IPS DF 6.9 (cell line): ENCODE results near the gene ITPR1.

Experiments used
- DNase-seq: peaks from one replicate; pipeline ENCODE4 v3.0.0-alpha.2; 2013; ENCODE audit warnings: low read depth, low spot score
- H3K27ac ChIP-seq: one replicate; pipeline ENCODE4 v1.5.1; 2013; ENCODE audit warnings: low read length, control low read depth
- H3K27me3 ChIP-seq: 2 replicates; pipeline ENCODE4 v1.6.1; 2013; ENCODE audit warnings: mild to moderate bottlenecking, low read length; ENCODE audit not compliant: control insufficient read depth, insufficient read depth
- H3K36me3 ChIP-seq: 2 replicates; pipeline ENCODE4 v1.6.1; 2013; ENCODE audit warnings: low read length; ENCODE audit not compliant: control insufficient read depth, insufficient read depth
- H3K4me1 ChIP-seq: 2 replicates; pipeline ENCODE4 v1.6.1; 2013; ENCODE audit warnings: low read length; ENCODE audit not compliant: control insufficient read depth, insufficient read depth
- H3K4me3 ChIP-seq: 2 replicates; pipeline ENCODE4 v1.5.1; 2013; ENCODE audit warnings: mild to moderate bottlenecking, low read length
- H3K9me3 ChIP-seq: 2 replicates; pipeline ENCODE4 v1.6.1; 2013; ENCODE audit warnings: low read length, inconsistent platforms; ENCODE audit not compliant: control insufficient read depth, insufficient read depth
- WGBS: extraction: QIAGEN DNeasy Blood & Tissue Kit; methylation state at CpG from one replicate; pipeline ENCODE4 v1.1.7; 2013; ENCODE audit warnings: mixed read lengths, missing lambda C conversion rate; ENCODE audit not compliant: insufficient read length, insufficient coverage; 5-methylcytosine and 5-hydroxymethylcytosine counted together

The ITPR1 gene

GRCh38 chr3:4498446-4498845, 5.3 kb downstream of the ITPR1 start:
- no CpG with 5 or more reads among the region's 5 CpGs for WGBS
- H3K4me1 ChIP-seq = no peaks in the 10 kb centered on the region
- H3K36me3 ChIP-seq = no peaks in the 10 kb centered on the region
- no peaks in the 10 kb centered on the region; the same call in 1 of the 2 replicates for H3K27me3 ChIP-seq
- H3K27ac ChIP-seq = no peak overlapping the region
- no peaks in the 10 kb centered on the region for H3K9me3 ChIP-seq
- DNase-seq = no peak
- no peak overlapping the region for H3K4me3 ChIP-seq

- Histone ChIP-seq H3K36me3 (no peaks in the 10 kb centered on the region), H3K4me1 (0 out of 2 replicates have a peak, but pooled peaks cover 2% of the 10 kb centered on the region), H3K4me3 (no peak overlapping the region), H3K27ac (no peak overlapping the region), H3K9me3 (no peaks in the 10 kb centered on the region), H3K27me3 (no peaks in the 10 kb centered on the region)
- no peak for DNase-seq
- WGBS = no CpG with 5 or more reads among the region's 3 CpGs
Observed at GRCh38 chr3:4501437-4501836, 8.3 kb downstream of the ITPR1 start.

GRCh38 chr3:4501927-4502326, 8.8 kb downstream of the ITPR1 start:
- Histone ChIP-seq H3K27me3 (no peaks in the 10 kb centered on the region), H3K4me1 (0 out of 2 replicates have a peak, but pooled peaks cover 2% of the 10 kb centered on the region), H3K4me3 (no peak overlapping the region), H3K9me3 (no peaks in the 10 kb centered on the region), H3K27ac (no peak overlapping the region), H3K36me3 (no peaks in the 10 kb centered on the region)
- DNase-seq = no peak
- WGBS = no CpG with 5 or more reads among the region's 9 CpGs

GRCh38 chr3:4503050-4503449, 9.9 kb downstream of the ITPR1 start:
- WGBS = no CpG with 5 or more reads among the region's 5 CpGs
- Histone ChIP-seq H3K36me3 (no peaks in the 10 kb centered on the region), H3K27me3 (no peaks in the 10 kb centered on the region), H3K4me3 (no peak overlapping the region), H3K9me3 (no peaks in the 10 kb centered on the region), H3K4me1 (0 out of 2 replicates have a peak, but pooled peaks cover 2% of the 10 kb centered on the region), H3K27ac (no peak overlapping the region)
- no peak for DNase-seq

GRCh38 chr3:4504340-4505261, 11.5 kb downstream of the ITPR1 start:
- WGBS = no CpG with 5 or more reads among the region's 14 CpGs
- Histone ChIP-seq H3K4me3 (no peak overlapping the region), H3K36me3 (no peaks in the 10 kb centered on the region)

GRCh38 chr3:4505688-4506558, 12.8 kb downstream of the ITPR1 start:
- no peaks in the 10 kb centered on the region for H3K27me3 ChIP-seq
- H3K27ac ChIP-seq = no peak overlapping the region
- H3K9me3 ChIP-seq = no peaks in the 10 kb centered on the region
- no peaks in the 10 kb centered on the region for H3K36me3 ChIP-seq
- no peak overlapping the region for H3K4me3 ChIP-seq
- 0 out of 2 replicates have a peak, but pooled peaks cover 2% of the 10 kb centered on the region for H3K4me1 ChIP-seq
- WGBS = no CpG with 5 or more reads among the region's 6 CpGs
- DNase-seq = no peak

More at GRCh38 chr3:4504340-4505261, 11.5 kb downstream of the ITPR1 start:
- 0 out of 2 replicates have a peak, but pooled peaks cover 2% of the 10 kb centered on the region for H3K4me1 ChIP-seq
- no peak for DNase-seq
- no peaks in the 10 kb centered on the region for H3K9me3 ChIP-seq
- H3K27me3 ChIP-seq = no peaks in the 10 kb centered on the region
- no peak overlapping the region for H3K27ac ChIP-seq

- Histone ChIP-seq H3K27me3 (no peaks in the 10 kb centered on the region), H3K9me3 (no peaks in the 10 kb centered on the region), H3K36me3 (no peaks in the 10 kb centered on the region), H3K4me3 (no peak overlapping the region), H3K27ac (no peak overlapping the region), H3K4me1 (0 out of 2 replicates have a peak, but pooled peaks cover 2% of the 10 kb centered on the region)
- DNase-seq = no peak
- no CpG with 5 or more reads among the region's 2 CpGs for WGBS
Observed at GRCh38 chr3:4506559-4507023, 13.4 kb downstream of the ITPR1 start.

- H3K27me3 ChIP-seq = no peaks in the 10 kb centered on the region
- WGBS = 100% methylated on average over 1 of the region's 5 CpGs
- DNase-seq = no peak
- no peak overlapping the region for H3K27ac ChIP-seq
- no peaks in the 10 kb centered on the region for H3K9me3 ChIP-seq
- no peaks in the 10 kb centered on the region for H3K36me3 ChIP-seq
- H3K4me3 ChIP-seq = no peak overlapping the region
- 0 out of 2 replicates have a peak, but pooled peaks cover 2% of the 10 kb centered on the region for H3K4me1 ChIP-seq
Observed at GRCh38 chr3:4507024-4507596, 14.0 kb downstream of the ITPR1 start.

GRCh38 chr3:4508048-4508981, 15.2 kb downstream of the ITPR1 start:
- H3K36me3 ChIP-seq = no peaks in the 10 kb centered on the region
- no peaks in the 10 kb centered on the region for H3K9me3 ChIP-seq
- no peak overlapping the region for H3K4me3 ChIP-seq
- 0 out of 2 replicates have a peak, but pooled peaks cover 2% of the 10 kb centered on the region for H3K4me1 ChIP-seq
- H3K27me3 ChIP-seq = no peaks in the 10 kb centered on the region
- WGBS = no CpG with 5 or more reads among the region's 8 CpGs
- H3K27ac ChIP-seq = no peak overlapping the region
- no peak for DNase-seq
